HG03196 (cell line): ENCODE measurements around the gene MRAS.

Experiments used
- ATAC-seq: cut with Tn5 transposase; IDR thresholded peaks from one replicate; pipeline ENCODE4 v1.9.1; 2021; ENCODE audit not compliant: unreplicated experiment

The MRAS gene

GRCh38 chr3:138384976-138385375, 36.6 kb downstream of the MRAS start:
- no peak for ATAC-seq

- ATAC-seq = no peak
These were observed 40.8 kb downstream of the MRAS start for GRCh38 chr3:138389144-138389601.

- ATAC-seq = no peak
These were observed 41.6 kb downstream of the MRAS start for GRCh38 chr3:138389841-138390581.

- no peak for ATAC-seq
These were observed 42.2 kb downstream of the MRAS start for GRCh38 chr3:138390582-138390932.

- no peak for ATAC-seq
These were observed 45.8 kb downstream of the MRAS start for GRCh38 chr3:138394156-138394555.

- no peak for ATAC-seq
These were observed 46.3 kb downstream of the MRAS start for GRCh38 chr3:138394686-138395085.

GRCh38 chr3:138395865-138396751, 47.7 kb downstream of the MRAS start:
- ATAC-seq = no peak

GRCh38 chr3:138396752-138397410, 48.5 kb downstream of the MRAS start:
- ATAC-seq = no peak

- ATAC-seq = no peak
These were observed 49.6 kb downstream of the MRAS start for GRCh38 chr3:138397983-138398382.

- ATAC-seq = no peak
These were observed 50.6 kb downstream of the MRAS start for GRCh38 chr3:138398791-138399575.

GRCh38 chr3:138399766-138400165, 51.4 kb downstream of the MRAS start:
- no peak for ATAC-seq

- no peak for ATAC-seq
These were observed 52.3 kb downstream of the MRAS start for GRCh38 chr3:138400651-138401070.

GRCh38 chr3:138401834-138402233, 53.5 kb downstream of the MRAS start:
- no peak for ATAC-seq

- no peak for ATAC-seq
These were observed 55.7 kb downstream of the MRAS start for GRCh38 chr3:138404121-138404520.

- no peak for ATAC-seq
These were observed 56.6 kb downstream of the MRAS start for GRCh38 chr3:138405001-138405400.

GRCh38 chr3:138405486-138405885, 57.1 kb downstream of the MRAS start:
- ATAC-seq = no peak

GRCh38 chr3:138406606-138407005, 58.2 kb downstream of the MRAS start:
- ATAC-seq = no peak

- no peak for ATAC-seq
These were observed 59.0 kb downstream of the MRAS start for GRCh38 chr3:138407236-138407907.

- no peak for ATAC-seq
These were observed 60.6 kb downstream of the MRAS start for GRCh38 chr3:138408751-138409570.
